ENCODE measurements around the gene TACO1. TPM values are rescaled to one million over a fixed set of nuclear protein-coding genes. Genes with fewer than 3 reads are reported as not detected.

Gene TACO1
- total and polyA plus RNA-seq, 9 of the 15 experiments (the other 6 are each of a cell fraction or from before 2014, with no cell fraction given), result 10.3 to 41.6 (median 30.9) TPM

GRCh38 chr17:63621684-63622573, 21.2 kb downstream of the TACO1 start, which contains the start of gene MAP3K3 (continued):
- TF ChIP-seq, protein P1, sequence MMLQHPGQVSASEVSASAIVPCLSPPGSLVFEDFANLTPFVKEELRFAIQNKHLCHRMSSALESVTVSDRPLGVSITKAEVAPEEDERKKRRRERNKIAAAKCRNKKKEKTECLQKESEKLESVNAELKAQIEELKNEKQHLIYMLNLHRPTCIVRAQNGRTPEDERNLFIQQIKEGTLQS (IDR thresholded peaks at IDR 0.05), result peak; percentile 8; the same call in 1 of the 2 replicates
- TF ChIP-seq, protein P1 (CRISPR knock-in tag; conservative IDR thresholded peaks at IDR 0.05), result no peak
- TF ChIP-seq SP1 (CRISPR knock-in tag; IDR thresholded peaks at IDR 0.05) (peak; percentile 85), EP400 (IDR thresholded peaks at IDR 0.05) (peak; percentile 63; the same call in 1 of the 2 replicates), NCOA4 (IDR thresholded peaks at IDR 0.05; ENCODE audit: partially characterized antibody) (no peak), TEAD4 (IDR thresholded peaks at IDR 0.05; ENCODE audit: low read length) (peak; percentile 33; the same call in 1 of the 2 replicates), TEAD4 (CRISPR knock-in tag; IDR thresholded peaks at IDR 0.05; ENCODE audit: borderline replicate concordance) (no peak), IFI16 (CRISPR knock-in tag; IDR thresholded peaks at IDR 0.05) (no peak), NCOA1 (IDR thresholded peaks at IDR 0.05; ENCODE audit: low read depth) (no peak), ATF1 (CRISPR knock-in tag; IDR thresholded peaks at IDR 0.05) (no peak), ATF1 (tag; IDR thresholded peaks at IDR 0.05) (peak; percentile 88), PHF20 (IDR thresholded peaks at IDR 0.05; ENCODE audit: partially characterized antibody) (peak; percentile 77), PTTG1 (tag; IDR thresholded peaks at IDR 0.05; ENCODE audit: low read depth) (no peak), SAP30 (IDR thresholded peaks at IDR 0.05; ENCODE audit: borderline replicate concordance, insufficient read depth, low read depth, low read length, poor library complexity, severe bottlenecking) (peak; percentile 16), MNT (conservative IDR thresholded peaks at IDR 0.05) (peak in 1 of 2 experiments; percentile 58; a peak in 1 of 4 replicates), KDM1A (IDR thresholded peaks at IDR 0.05) (peak; percentile 92 to 95), LCOR (CRISPR knock-in tag; IDR thresholded peaks at IDR 0.05) (peak; percentile 89; the same call in 1 of the 2 replicates), MAZ (CRISPR knock-in tag; conservative IDR thresholded peaks at IDR 0.05 in 1 of 2, IDR thresholded peaks at IDR 0.05 in 1 of 2) (peak; percentile 89 to 95), ZNF507 (tag; conservative IDR thresholded peaks at IDR 0.05) (no peak), RCOR1 (IDR thresholded peaks at IDR 0.05; ENCODE audit: borderline replicate concordance in 1 of 2, low read depth in 2 of 2, low read length in 2 of 2) (peak; percentile 67 to 98; a peak in 3 of 4 replicates), TOE1 (IDR thresholded peaks at IDR 0.05; ENCODE audit: borderline replicate concordance) (no peak; the same call in 1 of the 2 replicates), TOE1 (CRISPR knock-in tag; IDR thresholded peaks at IDR 0.05; ENCODE audit: borderline replicate concordance, low read depth) (no peak), MXD1 (CRISPR knock-in tag; IDR thresholded peaks at IDR 0.05; ENCODE audit: borderline replicate concordance, poor library complexity, severe bottlenecking) (no peak), CREBBP (IDR thresholded peaks at IDR 0.05; ENCODE audit: low read depth, low read length) (no peak), PHF21A (IDR thresholded peaks at IDR 0.05; ENCODE audit: borderline replicate concordance, low read depth) (peak; percentile 90; the same call in 1 of the 2 replicates), ZNF717 (CRISPR knock-in tag; IDR thresholded peaks at IDR 0.05) (no peak), ZNF354B (CRISPR knock-in tag; IDR thresholded peaks at IDR 0.05) (no peak)

Data from K562 (cell line).